Colonic mucosa (tissue), 4 donors: ENCODE data around the gene IMMT. TPM values are rescaled to one million over a fixed set of nuclear protein-coding genes. Genes with fewer than 3 reads are reported as not detected.
"Not testable (repeated sequence)": the region's sequence is repeated elsewhere in the genome, so short reads cannot be mapped to it uniquely, and the experiment has no call there.

Source experiments
- DNase-seq: peaks from one replicate; pipeline ENCODE4 v3.0.0-alpha.2; 2020
- H3K27ac ChIP-seq: fragments of 200-600 bp; one replicate; pipeline ENCODE4 v1.8.0; 2021
- H3K27me3 ChIP-seq: fragments of 200-600 bp; one replicate; pipeline ENCODE4 v1.8.0; 2021
- H3K36me3 ChIP-seq: fragments of 200-600 bp; one replicate; pipeline ENCODE4 v1.8.0; 2021
- H3K4me1 ChIP-seq: fragments of 200-600 bp; one replicate; pipeline ENCODE4 v1.8.0; 2021; ENCODE audit warnings: mild to moderate bottlenecking
- H3K4me3 ChIP-seq: fragments of 200-600 bp; one replicate; pipeline ENCODE4 v1.8.0; 2021
- H3K9ac ChIP-seq, 2 donors: one replicate each; pipeline ENCODE4 v1.7.0; 2013; ENCODE audit warnings: control low read depth in 2 of 2, low read depth in 2 of 2, low read length in 2 of 2
- H3K9me3 ChIP-seq: fragments of 200-600 bp; one replicate; pipeline ENCODE4 v1.8.0; 2021
- CTCF ChIP-seq: fragments of 200-600 bp; IDR thresholded peaks from one replicate; pipeline ENCODE4 v1.8.0; 2022; ENCODE audit warnings: antibody characterized with exemption, mild to moderate bottlenecking
- intact Hi-C: fragments of 100-400 bp; cut with DNase I; formaldehyde crosslinking; loops from one replicate; pipeline ENCODE4 v1.14.1; 2022
- total RNA-seq, 2 donors: library from RNA; stranded (reverse); fragmentation: NEBNext Ultra II Directional in 1 of 2; extraction: Animal tissue kit (Norgen Biotek cat#: 25700) in 1 of 2; gene quantifications; one replicate each; pipeline ENCODE4 v1.2.1, GENCODE V29; 2021
- donor health status: healthy.
- donor health status: DM: no; HTN: no; CAD: no.
- donor health status: DM: no; HTN: no; CAD: no.

The IMMT gene
- total RNA-seq, 2 donors from 2014 or later: 125 to 127 TPM

DNA sequence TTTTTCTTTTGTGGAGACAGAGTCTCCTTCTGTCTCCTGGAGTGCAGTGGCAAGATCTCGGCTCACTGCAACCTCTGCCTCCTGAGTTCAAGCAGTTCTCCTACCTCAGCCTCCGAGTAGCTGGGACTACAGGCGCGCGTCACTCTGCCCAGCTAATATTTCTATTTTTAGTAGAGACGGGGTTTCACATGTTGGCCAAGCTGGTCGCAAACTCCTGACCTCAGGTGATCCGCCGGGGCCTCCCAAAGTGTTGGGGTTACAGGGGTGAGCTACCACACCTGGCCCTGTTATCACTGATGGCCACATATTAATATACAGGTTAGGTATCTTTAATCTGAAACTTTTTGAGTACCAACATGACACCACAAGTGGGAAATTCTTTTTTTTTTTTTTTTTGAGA lies 7.4 kb upstream of the IMMT start:
- no peak overlapping the region for H3K9ac ChIP-seq
- no peaks in the 10 kb centered on the region for H3K27me3 ChIP-seq
- H3K4me1 ChIP-seq: peaks cover 8% of the 10 kb centered on the region
- H3K27ac ChIP-seq: no peak overlapping the region
- intact Hi-C loops: no loop called here
- peaks cover 9% of the 10 kb centered on the region for H3K36me3 ChIP-seq
- DNase-seq: no peak
- H3K4me3 ChIP-seq: no peak overlapping the region
- no peak for TF ChIP-seq CTCF
- no peaks in the 10 kb centered on the region for H3K9me3 ChIP-seq

- no peak for TF ChIP-seq CTCF
- intact Hi-C loops: no loop called here
- H3K9me3 ChIP-seq: no peaks in the 10 kb centered on the region
Measured at GRCh38 chr2:86202336-86202692, 7.1 kb upstream of the IMMT start.

GRCh38 chr2:86201671-86202335 lies 6.5 kb upstream of the IMMT start:
- TF ChIP-seq CTCF: no peak
- no peak for DNase-seq
- Histone ChIP-seq H3K4me3 (no peak overlapping the region), H3K27ac (no peak overlapping the region), H3K36me3 (peaks cover 6% of the 10 kb centered on the region), H3K27me3 (no peaks in the 10 kb centered on the region), H3K4me1 (peaks cover 8% of the 10 kb centered on the region), H3K9me3 (no peaks in the 10 kb centered on the region), H3K9ac (no peak overlapping the region)
- intact Hi-C loops: no loop called here

More at GRCh38 chr2:86202336-86202692, 7.1 kb upstream of the IMMT start:
- H3K9ac ChIP-seq: no peak overlapping the region
- H3K4me1 ChIP-seq: peaks cover 8% of the 10 kb centered on the region
- H3K4me3 ChIP-seq: no peak overlapping the region
- no peaks in the 10 kb centered on the region for H3K27me3 ChIP-seq
- DNase-seq: no peak
- no peak overlapping the region for H3K27ac ChIP-seq
- H3K36me3 ChIP-seq: peaks cover 9% of the 10 kb centered on the region

DNA sequence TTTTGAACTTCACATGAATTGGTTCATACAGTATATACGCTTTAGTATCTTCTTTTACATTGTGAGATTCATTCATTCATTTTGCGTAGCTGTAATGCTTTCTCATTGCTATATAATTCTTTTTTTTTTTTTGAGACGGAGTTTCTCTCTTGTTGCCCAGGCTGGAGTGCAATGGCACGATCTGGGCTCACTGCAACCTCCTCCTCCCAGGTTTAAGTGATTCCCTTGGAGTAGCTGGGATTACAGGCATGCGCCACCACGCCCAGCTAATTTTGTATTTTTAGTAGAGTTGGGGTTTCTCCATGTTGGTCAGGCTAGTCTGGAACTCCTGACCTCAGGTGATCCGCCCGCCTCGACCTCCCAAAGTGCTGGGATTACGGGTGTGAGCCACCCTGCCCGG lies 5.3 kb upstream of the IMMT start:
- intact Hi-C loops, DNase-seq: not testable (repeated sequence)

DNA sequence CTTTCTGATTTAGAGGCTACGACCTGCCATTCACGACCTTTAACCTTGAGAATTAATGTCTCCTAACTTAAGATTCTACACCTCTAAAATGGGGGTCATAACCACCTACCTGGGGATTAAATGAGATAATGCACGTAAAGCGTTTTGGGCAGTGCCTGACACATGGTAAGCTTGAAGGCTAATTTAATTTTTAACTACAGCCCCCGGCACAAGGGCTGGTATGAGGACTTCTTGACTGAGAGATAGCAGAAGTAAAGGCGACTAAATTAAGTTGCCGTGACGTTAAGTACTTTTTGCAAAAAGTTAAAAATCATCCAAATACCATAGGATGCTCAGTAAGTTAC lies 4.5 kb upstream of the IMMT start:
- Histone ChIP-seq H3K9me3 (no peaks in the 10 kb centered on the region), H3K36me3 (no peaks in the 10 kb centered on the region), H3K4me1 (peaks cover 15% of the 10 kb centered on the region), H3K27ac (peak overlapping the region; percentile 74), H3K9ac (peak overlapping the region; percentile 78 to 94), H3K4me3 (peak overlapping the region; percentile 77), H3K27me3 (no peaks in the 10 kb centered on the region)
- no peak for TF ChIP-seq CTCF
- DNase-seq: no peak
- intact Hi-C loops: no loop called here

More for the DNA sequence above, 5.3 kb upstream of the IMMT start:
- Histone ChIP-seq H3K4me1 (peaks cover 15% of the 10 kb centered on the region), H3K4me3 (peak overlapping the region; percentile 77)
- H3K27me3 ChIP-seq, H3K36me3 ChIP-seq, H3K27ac ChIP-seq, H3K9me3 ChIP-seq, H3K9ac ChIP-seq: not testable (repeated sequence)

GRCh38 chr2:86195808-86196387 lies 636 bp upstream of the IMMT start:
- H3K36me3 ChIP-seq: no peaks in the 10 kb centered on the region
- H3K27me3 ChIP-seq: no peaks in the 10 kb centered on the region
- TF ChIP-seq CTCF: no peak
- peaks cover 24% of the 10 kb centered on the region for H3K4me1 ChIP-seq
- intact Hi-C loops: no loop called here
- peak overlapping the region; percentile 81 to 93 for H3K9ac ChIP-seq
- H3K27ac ChIP-seq: peak overlapping the region; percentile 100
- no peaks in the 10 kb centered on the region for H3K9me3 ChIP-seq
- peak overlapping the region; percentile 96 for H3K4me3 ChIP-seq
- peak; percentile 39 for DNase-seq
